Stimulated activated CD4-positive, alpha-beta T cell treated with anti-CD3 and anti-CD28 coated beads, Interleukin-1b, Interleukin-23, amount 100 ng/mL, for 48 hours (primary cell): ENCODE measurements around the gene SPACDR.
A peak's percentile ranks its signal among the peaks of the same experiment; 100 is the strongest.

Source experiments
- DNase-seq: peaks from one replicate; pipeline ENCODE4 v3.0.0-alpha.2; 2020

Gene SPACDR

DNA sequence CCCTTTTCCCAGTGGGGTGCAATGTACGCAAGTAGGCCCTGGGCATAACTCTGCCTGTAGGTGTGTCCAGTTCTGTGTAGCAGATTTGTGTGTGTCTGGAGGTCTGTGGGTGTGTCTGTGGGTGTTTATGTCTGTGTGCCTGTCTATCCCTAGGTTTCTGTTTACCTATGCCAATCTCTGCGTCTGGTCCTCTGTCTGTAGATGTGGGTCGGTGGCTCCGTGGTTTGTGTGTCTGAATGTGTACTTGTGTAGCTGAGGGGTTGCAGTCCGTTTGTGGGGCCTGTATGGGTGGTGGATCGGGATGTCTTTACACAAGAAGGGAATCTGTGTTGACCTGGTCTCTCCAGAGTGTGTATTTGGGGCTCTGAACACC is 20.6 kb upstream of the SPACDR start:
- DNase-seq, result no peak

DNA sequence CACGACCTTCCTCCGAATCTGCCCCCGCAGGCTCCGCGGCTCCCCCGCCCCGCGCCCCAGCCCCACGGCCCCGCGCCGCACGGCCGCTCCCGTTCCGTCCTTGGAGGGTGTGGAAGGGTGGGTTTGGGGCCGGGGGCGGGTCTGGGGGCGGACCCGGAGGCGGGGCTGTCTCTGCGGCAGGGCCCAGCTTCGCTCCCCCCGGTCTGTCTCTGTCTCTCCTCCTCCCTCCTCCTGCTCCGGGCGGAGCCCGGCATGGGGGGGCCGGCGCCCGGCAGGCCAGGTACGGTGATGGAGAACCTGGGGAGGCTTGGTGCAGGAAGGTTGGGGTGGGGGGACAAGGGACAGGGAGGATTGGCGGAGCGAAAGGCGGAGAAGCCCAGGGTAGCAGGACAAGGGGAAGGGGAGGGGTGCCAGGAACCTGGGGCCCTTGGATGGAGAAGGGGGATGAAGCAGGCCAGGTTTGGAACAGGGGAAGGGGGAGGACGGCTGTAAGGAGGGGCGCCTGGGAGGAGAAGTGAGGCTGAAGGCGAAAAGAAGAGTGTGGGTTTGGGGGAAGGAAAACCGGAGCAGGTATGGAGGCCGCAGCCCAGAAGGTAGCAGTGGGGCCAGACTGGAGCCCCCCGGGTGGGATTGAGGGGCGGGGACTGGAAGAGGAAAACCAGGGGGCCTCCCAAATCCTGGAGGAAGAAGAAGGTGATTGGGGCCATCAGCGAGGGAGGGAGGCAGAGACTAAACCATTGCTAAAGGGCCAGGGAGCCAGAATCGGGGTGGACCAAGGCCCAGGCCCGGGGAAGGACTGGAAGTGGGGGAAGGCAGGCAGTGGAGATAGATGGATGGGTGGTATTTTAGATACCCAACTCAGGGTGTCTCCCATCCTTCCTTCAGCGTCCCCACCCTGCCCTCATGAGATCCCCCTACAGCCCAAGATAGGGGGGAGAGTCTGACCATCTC is 19.9 kb upstream of the SPACDR start, which contains the start of gene NYAP1:
Gene NYAP1, plus strand, starts transcription at position 206 of the 951 bp plus-strand sequence. CDS start 1,385 bp downstream, outside the sequence.
- no peak for DNase-seq

- DNase-seq, result peak; percentile 78
These were observed 19.1 kb upstream of the SPACDR start for GRCh38 chr7:100483090-100483721.

GRCh38 chr7:100482728-100483089 is 18.6 kb upstream of the SPACDR start:
- DNase-seq, result no peak

- no peak for DNase-seq
These were observed 17.4 kb upstream of the SPACDR start for GRCh38 chr7:100481466-100481865.

- DNase-seq, result peak; percentile 91
These were observed 15.0 kb upstream of the SPACDR start, which contains the start of gene TSC22D4 for GRCh38 chr7:100478958-100479660. Gene TSC22D4 (minus strand): TSS chr7:100479214. CDS start chr7:100478038, 1,176 bp downstream.

- DNase-seq, result no peak
These were observed 13.8 kb upstream of the SPACDR start for GRCh38 chr7:100477871-100478267.

DNA sequence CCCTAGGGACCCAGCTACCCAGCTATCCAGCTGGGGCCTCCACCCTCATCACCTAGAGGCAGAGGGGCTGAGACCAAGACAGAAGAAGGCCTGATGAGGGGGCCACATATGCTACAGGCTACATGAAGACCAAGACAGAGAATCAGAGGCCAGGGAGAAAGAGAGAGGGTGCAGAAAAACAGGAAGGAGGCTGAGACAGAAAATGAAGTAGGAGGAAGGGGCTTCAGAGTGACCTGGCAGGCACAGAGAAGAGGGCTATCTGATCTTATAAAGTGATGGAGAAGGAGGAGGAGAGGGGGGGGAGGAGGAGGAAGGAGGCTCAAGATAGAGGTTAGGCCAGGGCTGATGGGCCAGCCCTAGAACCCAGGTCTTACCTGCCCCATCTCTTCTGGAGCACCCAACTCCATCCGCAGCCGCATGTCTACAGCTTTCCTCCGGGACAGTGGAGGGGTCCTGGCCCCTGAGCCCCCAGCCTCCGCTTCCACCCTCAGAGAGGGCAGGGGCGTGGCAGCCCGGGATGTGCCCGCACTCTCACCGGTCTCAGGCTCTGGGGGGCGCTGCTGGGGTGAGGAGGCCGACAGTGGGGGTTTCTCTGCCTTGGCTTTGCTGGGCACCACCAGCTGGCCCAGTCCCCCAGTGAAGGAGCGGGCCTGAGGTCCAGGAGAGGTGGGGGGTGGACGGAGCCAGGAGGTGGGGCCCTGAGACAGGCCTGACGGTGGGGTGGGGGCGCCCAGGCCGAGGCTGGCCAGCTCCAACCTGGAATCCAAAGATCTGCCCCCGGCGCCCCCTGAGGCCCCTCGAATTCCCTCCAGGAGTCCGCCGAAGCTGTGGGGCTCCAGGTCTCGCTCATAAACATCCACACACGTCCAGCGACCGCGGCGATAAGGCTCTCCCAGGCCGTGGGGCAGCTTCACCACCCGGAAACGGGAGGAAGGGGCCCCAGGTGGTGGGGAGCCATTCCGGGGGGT is 13.1 kb upstream of the SPACDR start:
- DNase-seq, result peak; percentile 50

DNA sequence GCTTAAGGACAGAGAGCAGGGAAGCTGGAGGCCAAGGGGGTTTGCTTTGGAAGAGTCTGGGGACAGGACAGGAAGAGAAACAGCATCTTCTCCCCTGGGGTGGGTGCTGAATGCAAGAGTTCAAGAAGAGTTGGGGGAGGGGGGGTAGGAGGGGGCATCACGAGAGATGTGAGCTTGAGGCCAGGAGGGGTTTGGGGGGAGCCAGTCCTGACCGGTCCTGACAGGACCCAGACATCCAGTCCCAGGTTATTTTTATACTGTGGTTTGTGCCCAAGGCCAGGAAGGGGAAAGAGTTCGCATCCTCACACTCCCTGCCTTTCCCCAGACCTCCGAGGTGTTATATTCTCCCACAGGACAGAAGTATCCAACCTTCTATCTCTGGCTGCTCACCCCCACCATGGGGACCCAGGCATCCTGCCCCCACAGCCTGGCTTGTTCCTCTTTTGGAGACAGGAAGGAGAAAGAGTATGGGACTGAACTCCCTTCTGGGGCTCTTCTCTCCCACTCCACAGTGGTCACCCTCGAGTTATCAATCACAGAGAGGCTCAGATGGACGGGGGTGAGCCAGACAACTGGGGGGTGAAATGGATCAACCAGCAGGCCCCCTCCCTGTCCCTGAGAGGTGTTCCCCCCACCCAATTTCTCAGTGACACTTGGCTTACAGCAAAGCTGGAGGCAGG is 12.2 kb upstream of the SPACDR start:
- no peak for DNase-seq

DNA sequence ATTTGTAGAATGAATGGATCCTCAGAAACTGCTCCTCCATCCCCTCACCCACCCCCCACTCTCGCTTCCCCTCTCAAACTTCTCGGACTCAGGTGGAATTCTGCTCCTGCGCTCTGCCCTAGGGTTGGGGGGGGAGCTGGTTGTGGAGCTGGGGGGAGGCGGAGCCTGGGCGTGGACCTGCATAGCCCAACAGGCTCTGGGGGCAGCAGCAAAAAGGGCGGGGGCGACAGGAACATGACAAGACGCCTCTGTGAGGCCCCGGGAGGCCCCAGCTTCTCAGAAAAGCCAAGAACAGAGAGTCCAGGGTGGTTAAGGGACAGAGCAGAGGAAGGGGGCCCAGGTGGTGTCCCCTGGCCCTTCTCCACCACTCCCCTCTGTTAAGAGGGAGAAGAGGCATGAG is 11.5 kb upstream of the SPACDR start:
- no peak for DNase-seq

DNA sequence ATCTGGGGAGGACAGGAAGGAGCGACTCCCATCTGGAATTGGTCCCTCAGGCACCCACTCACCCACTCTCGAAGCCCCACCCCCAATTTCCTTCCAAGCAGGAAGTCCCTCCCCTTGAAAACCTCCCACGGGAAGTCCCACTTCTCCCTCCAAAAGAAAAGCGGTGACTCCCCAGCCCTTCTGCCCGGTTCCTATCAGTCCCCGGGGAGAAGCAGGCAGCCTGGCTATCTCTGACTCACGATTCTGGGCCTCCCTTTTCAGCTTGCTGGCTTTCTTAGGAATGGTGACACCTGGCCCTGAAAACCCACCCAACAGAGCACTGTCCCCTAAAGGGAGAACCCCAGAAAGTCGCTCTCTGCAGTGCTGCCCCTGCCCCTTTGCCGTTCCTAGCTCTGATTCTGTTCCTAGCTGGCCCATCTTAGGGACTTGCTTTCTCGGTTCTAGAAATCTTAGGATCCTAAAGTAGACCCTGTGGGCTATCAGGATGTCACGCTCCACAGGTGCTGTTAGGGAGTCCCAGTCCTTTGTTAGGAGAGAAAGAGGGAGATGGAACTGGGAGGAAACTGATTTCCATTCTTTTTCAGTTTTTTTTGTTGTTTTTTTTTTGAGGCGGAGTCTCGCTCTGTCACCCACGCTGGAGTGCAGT is 8.9 kb upstream of the SPACDR start:
- no peak for DNase-seq

GRCh38 chr7:100472121-100472851 is 8.2 kb upstream of the SPACDR start:
- no peak for DNase-seq

DNA sequence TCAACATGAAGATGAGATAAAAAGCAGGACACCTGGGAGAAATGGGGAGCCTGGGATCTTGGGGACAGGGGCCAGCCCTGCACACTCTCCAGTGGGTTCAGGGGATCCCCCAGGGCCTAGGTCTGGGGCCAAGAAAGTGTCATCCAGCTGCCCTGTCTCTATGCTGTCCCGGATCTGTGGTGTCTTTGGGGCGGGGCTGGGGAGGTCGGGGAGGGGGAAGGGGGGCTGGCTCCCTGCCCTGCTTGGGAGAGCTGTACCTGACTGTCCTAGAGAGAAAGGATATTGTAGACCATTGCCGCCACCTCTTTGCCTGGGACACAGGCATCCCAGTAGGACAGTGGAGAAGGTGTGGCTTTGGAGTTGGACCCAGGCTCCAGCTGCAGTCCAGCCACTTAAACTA is 7.0 kb upstream of the SPACDR start:
- DNase-seq, result no peak

DNA sequence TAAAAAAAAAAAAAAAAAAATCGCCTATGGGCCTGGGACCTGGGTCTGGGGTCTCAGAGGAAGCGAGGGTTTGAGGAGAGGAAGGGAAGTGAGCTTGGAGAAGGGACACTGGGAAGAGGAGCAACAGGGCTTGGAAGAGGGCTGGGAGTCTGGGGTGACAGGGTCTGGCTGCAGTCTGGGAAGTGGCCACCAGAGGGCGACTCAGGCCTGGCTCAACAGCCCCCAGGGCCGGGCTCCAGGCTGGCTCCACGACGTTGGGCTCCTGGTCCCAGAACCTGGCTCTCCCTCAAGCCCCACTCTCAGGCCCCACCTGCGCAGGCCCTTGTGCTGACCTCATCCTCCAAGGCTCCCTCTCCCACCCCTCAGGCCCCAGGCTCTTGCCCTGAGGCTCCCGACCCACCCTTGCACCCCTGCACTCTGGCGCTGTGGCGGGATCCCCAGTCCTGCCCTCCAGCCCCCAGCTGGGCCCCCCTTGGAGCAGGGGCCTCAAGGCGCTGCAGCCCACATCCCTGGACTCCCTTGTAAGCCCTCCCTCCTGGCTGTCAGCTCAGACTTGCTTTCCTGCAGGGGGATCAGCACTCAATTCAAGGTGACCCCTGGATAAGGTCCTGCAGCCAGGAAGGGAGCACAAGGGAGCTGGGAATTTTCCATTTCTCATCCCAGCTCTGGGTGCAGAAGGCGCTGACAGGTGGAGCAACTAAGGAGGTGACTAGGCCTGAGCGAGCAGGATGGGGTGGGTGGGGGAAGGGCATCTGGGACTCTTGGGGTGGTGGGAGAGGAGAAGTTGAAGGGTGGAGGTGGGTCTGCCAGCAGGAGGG is 5.4 kb upstream of the SPACDR start:
- peak; percentile 73 for DNase-seq

DNA sequence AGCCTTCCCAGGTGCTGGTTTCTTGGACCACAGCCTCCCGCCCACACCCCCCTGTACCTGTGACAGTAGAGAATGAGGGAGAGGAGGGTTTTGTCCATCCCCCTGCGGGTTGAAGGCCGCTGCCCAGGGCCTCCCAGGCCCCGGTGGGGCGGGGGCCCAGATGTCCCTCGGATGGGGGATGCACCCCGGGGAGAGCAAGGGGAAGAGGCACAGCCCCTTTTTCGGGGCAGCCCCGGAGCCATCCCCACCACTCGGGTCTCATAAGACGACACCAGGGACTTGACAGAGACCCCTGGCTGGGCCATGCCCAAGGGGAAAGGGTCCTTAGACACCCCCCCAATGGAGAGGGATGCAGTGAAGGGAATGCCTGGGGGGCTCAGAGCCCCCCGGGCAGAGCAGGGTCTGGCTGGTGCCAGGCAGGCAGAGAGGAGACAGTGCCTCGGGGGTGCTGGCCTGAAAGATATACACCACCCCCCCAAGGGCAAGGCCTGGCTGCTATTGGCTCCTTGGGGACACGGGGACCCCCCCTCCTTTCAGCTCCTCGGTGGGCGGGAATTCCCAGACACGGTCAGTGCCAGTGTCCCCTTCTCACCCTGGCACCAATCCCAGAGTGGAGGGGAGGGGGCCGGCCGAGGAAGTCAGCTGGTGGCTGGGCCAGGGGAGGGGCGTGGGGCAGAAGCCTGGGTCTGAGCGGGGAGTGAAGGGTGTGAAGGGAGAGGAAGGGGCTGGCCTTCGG is 3.7 kb upstream of the SPACDR start:
- DNase-seq, result no peak

DNA sequence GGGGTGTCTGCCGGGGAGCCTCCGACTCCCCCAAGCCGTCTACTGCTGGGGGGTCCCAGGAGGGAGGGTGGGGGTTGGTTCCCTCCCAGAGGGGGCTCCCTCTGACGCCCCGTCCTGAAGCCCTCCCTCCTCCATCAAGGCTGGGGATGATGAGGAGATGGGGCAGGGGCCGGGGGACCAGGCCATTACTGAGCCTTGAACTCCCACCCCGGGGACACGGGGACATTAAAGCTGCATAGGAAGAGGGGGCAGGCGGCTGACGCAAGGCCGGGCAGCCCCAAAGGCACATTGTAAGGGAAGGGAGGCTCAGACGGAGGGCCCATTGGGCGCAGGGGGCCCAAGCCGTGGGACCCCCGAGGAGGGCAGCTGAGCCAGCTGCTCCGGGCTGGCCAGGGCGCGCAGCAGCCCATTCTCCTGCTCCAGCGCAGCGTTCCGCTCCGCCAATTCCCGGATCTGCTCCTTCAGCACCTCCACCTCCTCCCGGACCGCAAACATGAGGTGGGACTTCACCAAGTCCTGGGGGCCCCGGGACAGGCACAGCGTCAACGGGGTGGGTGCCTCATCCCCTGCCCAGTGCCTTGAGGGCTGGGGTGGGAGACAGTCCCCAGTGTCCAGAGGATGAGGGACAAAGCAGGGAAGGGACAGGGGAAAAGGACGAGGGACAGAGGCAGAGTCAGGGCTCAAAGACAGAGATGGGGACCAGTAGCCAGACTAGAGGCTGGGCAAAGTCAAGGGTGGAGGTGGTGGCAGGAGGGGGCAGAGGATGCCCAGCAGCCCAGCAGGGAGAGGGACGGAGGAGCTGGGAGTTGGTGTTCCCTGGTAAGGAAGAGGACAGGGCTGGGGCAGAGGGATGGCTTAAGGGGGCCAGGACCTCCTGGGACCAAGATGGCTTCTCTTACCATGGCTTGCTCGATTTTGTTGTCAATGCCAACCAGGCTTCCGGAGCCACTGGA is 2.9 kb upstream of the SPACDR start:
- no peak for DNase-seq

DNA sequence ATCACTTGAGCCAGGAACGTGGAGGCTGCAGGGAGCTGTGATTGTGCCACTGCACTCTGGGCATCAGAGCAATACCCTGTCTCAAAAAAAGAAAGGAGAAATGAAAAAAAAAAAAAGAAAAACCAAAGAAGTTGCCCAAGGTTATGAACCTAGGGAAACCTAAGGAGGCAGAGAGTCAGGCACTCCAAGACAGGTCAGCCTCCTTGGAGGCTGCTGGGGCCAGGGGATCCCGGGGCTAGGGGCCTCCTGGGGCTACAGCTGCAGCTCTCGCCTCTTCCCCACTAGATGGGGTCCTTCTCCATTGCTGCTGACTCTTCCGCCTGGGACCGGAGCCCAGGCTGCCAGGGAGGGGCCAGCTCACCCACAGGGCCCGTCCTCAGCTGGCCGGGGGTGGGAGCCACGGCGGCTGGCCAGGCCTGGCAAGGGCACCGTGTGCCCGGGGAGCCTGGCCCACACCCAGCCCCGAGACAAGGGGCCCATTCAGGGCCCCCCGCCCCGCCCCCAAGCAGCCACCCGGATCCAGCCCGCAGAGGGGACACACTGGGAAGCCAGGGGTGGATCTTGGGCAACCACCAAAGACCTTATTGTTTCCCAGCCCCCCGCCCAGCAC is 1.7 kb upstream of the SPACDR start:
- DNase-seq, result no peak
